ENCODE measurements around the gene MS4A5.
A peak's percentile ranks its signal among the peaks of the same experiment; 100 is the strongest.

MS4A5 gene

GRCh38 chr11:60485987-60486386 is 56.6 kb downstream of the MS4A5 start:
- peak; percentile 78 for DNase-seq

- no peak for DNase-seq
Observed at GRCh38 chr11:60492488-60493009, 63.2 kb downstream of the MS4A5 start, which contains the start of gene MS4A12. TSS of gene MS4A12 (plus strand) at chr11:60492778. CDS start at chr11:60497319, 4,541 bp downstream.

- DNase-seq: no peak
Observed at GRCh38 chr11:60493454-60493853, 64.1 kb downstream of the MS4A5 start.

Data from islet precursor cell (in vitro differentiated cells).